Fibroblast of mammary gland (primary cell): ENCODE data around the gene MTERF1.

Source experiments
- DNase-seq: peaks from one replicate; pipeline ENCODE4 v3.0.0-alpha.2; 2010; ENCODE audit warnings: low read depth
- H3K4me3 ChIP-seq: 2 replicates; pipeline ENCODE4 v1.5.1; 2011; ENCODE audit warnings: low read depth, mild to moderate bottlenecking, low read length, moderate library complexity; ENCODE audit not compliant: control insufficient read depth
- CTCF ChIP-seq: conservative IDR thresholded peaks from 2 replicates; pipeline ENCODE4 v1.5.1; 2011; ENCODE audit warnings: low read depth, low read length, inconsistent platforms; ENCODE audit not compliant: control insufficient read depth, insufficient read depth

Gene MTERF1

GRCh38 chr7:91880016-91880412 lies 488 bp downstream of the MTERF1 start:
- no peak for TF ChIP-seq CTCF
- peak; percentile 19 for DNase-seq
- peak overlapping the region; percentile 81 for H3K4me3 ChIP-seq

GRCh38 chr7:91876391-91877133 lies 3.9 kb downstream of the MTERF1 start:
- no peak overlapping the region for H3K4me3 ChIP-seq
- peak; percentile 45 for DNase-seq
- TF ChIP-seq CTCF = peak; percentile 58

GRCh38 chr7:91875851-91876250 lies 4.7 kb downstream of the MTERF1 start:
- DNase-seq = peak; percentile 41
- no peak for TF ChIP-seq CTCF
- no peak overlapping the region for H3K4me3 ChIP-seq

- H3K4me3 ChIP-seq = no peak overlapping the region
- no peak for TF ChIP-seq CTCF
- no peak for DNase-seq
Observed at GRCh38 chr7:91872928-91873327, 7.6 kb downstream of the MTERF1 start.

- H3K4me3 ChIP-seq = no peak overlapping the region
- TF ChIP-seq CTCF = no peak
- DNase-seq = no peak
Observed at GRCh38 chr7:91872069-91872468, 8.4 kb downstream of the MTERF1 start.

GRCh38 chr7:91869661-91870060 lies 10.8 kb downstream of the MTERF1 start:
- H3K4me3 ChIP-seq = no peak overlapping the region
- TF ChIP-seq CTCF = peak; percentile 2
- no peak for DNase-seq

- DNase-seq = no peak
- no peak overlapping the region for H3K4me3 ChIP-seq
- TF ChIP-seq CTCF = no peak
Observed at GRCh38 chr7:91866599-91867148, 13.8 kb downstream of the MTERF1 start.
